ENCODE results near the gene CBFA2T3. TPM values are rescaled to one million over a fixed set of nuclear protein-coding genes. Genes with fewer than 3 reads are reported as not detected.

Gene CBFA2T3
- total and polyA plus RNA-seq, 2 of the 8 experiments (the other 6 are each of a cell fraction or from before 2014, with no cell fraction given): 0.51 to 1.3 TPM

GRCh38 chr16:88884569-88885271 lies 92.3 kb downstream of the CBFA2T3 start:
- H2BK20ac ChIP-seq (ENCODE audit: low read length): no peak overlapping the region
- H3K9ac ChIP-seq (replicated peaks in 1 of 4; ENCODE audit: extremely low read depth in 1 of 4, low read depth in 3 of 4, low read length in 3 of 4): no peak overlapping the region
- H2BK15ac ChIP-seq (ENCODE audit: low read length): no peak overlapping the region
- no peak overlapping the region; the same call in 1 of the 2 replicates for H4K8ac ChIP-seq (ENCODE audit: extremely low read depth, insufficient read depth, low read length)
- H2AFZ ChIP-seq (ENCODE audit: low read length): no peak overlapping the region
- H2BK5ac ChIP-seq (ENCODE audit: low read depth, low read length): no peak overlapping the region
- H3K56ac ChIP-seq (replicated peaks; ENCODE audit: insufficient read length, low read depth, low read length): no peak overlapping the region
- H3K79me2 ChIP-seq (ENCODE audit: control insufficient read depth in 1 of 2, insufficient read depth in 2 of 2, low read length in 2 of 2): no peaks in the 10 kb centered on the region
- peaks cover 0 to 9% (median 6%) of the 10 kb centered on the region in 4 experiments; a peak in 4 of 7 replicates for H3K4me1 ChIP-seq (replicated peaks in 1 of 4; ENCODE audit: control insufficient read depth in 3 of 4, insufficient read depth in 4 of 4, low read length in 3 of 4)
- 90% methylated on average over 29 of the region's 39 CpGs; no CpG with 5 or more reads in 1 of the 2 experiments for WGBS, 2 experiments (ENCODE audit: extremely low coverage in 1 of 2, insufficient coverage in 1 of 2, insufficient read length in 1 of 2, insufficient replicate concordance in 2 of 2, low coverage in 1 of 2, low lambda C conversion rate in 2 of 2, missing lambda C conversion rate in 1 of 2)
- FAIRE-seq: no peak
- H3K27ac ChIP-seq (ENCODE audit: low read depth, low read length): no peak overlapping the region
- no peak for DNase-seq (ENCODE audit: low read depth in 1 of 2, low spot score in 2 of 2)
- no peak overlapping the region for H3K4me3 ChIP-seq (ENCODE audit: extremely low read depth in 1 of 4, insufficient read depth in 2 of 4, low read depth in 3 of 4, low read length in 4 of 4)
- H3K79me1 ChIP-seq (ENCODE audit: low read depth, low read length): no peaks in the 10 kb centered on the region; the same call in 1 of the 2 replicates
- H4K91ac ChIP-seq (replicated peaks; ENCODE audit: insufficient read length, low read length): no peak overlapping the region
- no peak overlapping the region for H3K4me2 ChIP-seq (ENCODE audit: insufficient read depth in 1 of 2, low read depth in 2 of 2, low read length in 2 of 2)
- no peak overlapping the region for H2AK5ac ChIP-seq (ENCODE audit: low read depth, low read length)
- peaks cover 0 to 7% (median 2%) of the 10 kb centered on the region in 4 experiments; a peak in 2 of 7 replicates for H3K27me3 ChIP-seq (replicated peaks in 1 of 4; ENCODE audit: control insufficient read depth in 3 of 4, extremely low read depth in 1 of 4, insufficient read depth in 3 of 4, low read length in 3 of 4)
- no peak overlapping the region for H4K5ac ChIP-seq (ENCODE audit: insufficient read length, low read depth, low read length)
- TF ChIP-seq SUZ12 (IDR thresholded peaks at IDR 0.05; ENCODE audit: low read length) (no peak), TBP (IDR thresholded peaks at IDR 0.05; ENCODE audit: low read depth, low read length) (no peak), SIN3A (conservative IDR thresholded peaks at IDR 0.05 in 1 of 2, IDR thresholded peaks at IDR 0.05 in 1 of 2; ENCODE audit: low read depth in 1 of 2, low read length in 2 of 2) (no peak), SP1 (IDR thresholded peaks at IDR 0.05; ENCODE audit: low read depth, low read length) (no peak)
- H2BK120ac ChIP-seq (replicated peaks; ENCODE audit: low read depth, low read length): no peak overlapping the region
- H2BK12ac ChIP-seq (ENCODE audit: low read depth, low read length): no peak overlapping the region
- no peaks in the 10 kb centered on the region for H3K36me3 ChIP-seq (ENCODE audit: control insufficient read depth in 2 of 4, insufficient read depth in 4 of 4, low read length in 3 of 4)
- no peak overlapping the region for H3K4ac ChIP-seq (replicated peaks; ENCODE audit: insufficient read length, low read depth, low read length)
- H3K9me3 ChIP-seq (ENCODE audit: insufficient read depth in 2 of 2, low read depth in 1 of 2, low read length in 1 of 2): no peaks in the 10 kb centered on the region
- POLR2A ChIA-PET (ENCODE audit: partially characterized antibody): no interaction called here
- no peaks in the 10 kb centered on the region; the same call in 1 of the 2 replicates for H3K23me2 ChIP-seq (ENCODE audit: low read depth, low read length)
- CTCF ChIA-PET (ENCODE audit: partially characterized antibody): interaction anchor here (2.1 kb wide), 1 partner anchor 27 kb away, joined by 8 read pairs; the partner anchor contains the start of genes GALNS and TRAPPC2L
- H4K20me1 ChIP-seq (replicated peaks in 1 of 2; ENCODE audit: control insufficient read depth in 1 of 2, insufficient read depth in 2 of 2, low read length in 2 of 2): peaks cover 0 to 4% of the 10 kb centered on the region in 2 experiments
- H3K18ac ChIP-seq (ENCODE audit: extremely low read depth, low read length): no peak overlapping the region
- H3K14ac ChIP-seq (ENCODE audit: insufficient read length): no peak overlapping the region
- H3K23ac ChIP-seq (ENCODE audit: insufficient read length): no peak overlapping the region
